8988T (cell line): ENCODE measurements around the gene ZNF701.
"Not testable (repeated sequence)": the region's sequence is repeated elsewhere in the genome, so short reads cannot be mapped to it uniquely, and the experiment has no call there.

Experiments
- DNase-seq: peaks from one replicate; pipeline ENCODE4 v3.0.0; 2011

The ZNF701 gene

GRCh38 chr19:52570000-52570861 is at the start of gene ZNF701:
ZNF701 (plus strand) TSS chr19:52570287; CDS start chr19:52574148, 3,861 bp downstream.
- peak; percentile 35 for DNase-seq

GRCh38 chr19:52522551-52522950 is 47.5 kb upstream of the ZNF701 start:
- no peak for DNase-seq

- no peak for DNase-seq
These were observed 46.0 kb upstream of the ZNF701 start for GRCh38 chr19:52524086-52524485.

- peak; percentile 60 for DNase-seq
These were observed 42.7 kb upstream of the ZNF701 start, which contains the start of gene ZNF808 for GRCh38 chr19:52527134-52527955. ZNF808 (plus strand) TSS chr19:52527668; CDS start chr19:52543285, 15,617 bp downstream.

GRCh38 chr19:52527956-52528351 is 42.1 kb upstream of the ZNF701 start:
- DNase-seq: no peak

- DNase-seq: no peak
These were observed 37.6 kb upstream of the ZNF701 start for GRCh38 chr19:52532480-52532879.

GRCh38 chr19:52533901-52534300 is 36.2 kb upstream of the ZNF701 start:
- DNase-seq: no peak

- DNase-seq: not testable (repeated sequence)
These were observed 34.7 kb upstream of the ZNF701 start for GRCh38 chr19:52535385-52535770.

- no peak for DNase-seq
These were observed 34.2 kb upstream of the ZNF701 start for GRCh38 chr19:52535771-52536447.

GRCh38 chr19:52536448-52536800 is 33.7 kb upstream of the ZNF701 start:
- DNase-seq: no peak

GRCh38 chr19:52538815-52539214 is 31.3 kb upstream of the ZNF701 start:
- DNase-seq: not testable (repeated sequence)

GRCh38 chr19:52541176-52541575 is 28.9 kb upstream of the ZNF701 start:
- not testable (repeated sequence) for DNase-seq

GRCh38 chr19:52541608-52542007 is 28.5 kb upstream of the ZNF701 start:
- no peak for DNase-seq

- not testable (repeated sequence) for DNase-seq
These were observed 27.5 kb upstream of the ZNF701 start for GRCh38 chr19:52542541-52542940.

- DNase-seq: no peak
These were observed 27.0 kb upstream of the ZNF701 start for GRCh38 chr19:52542984-52543664.

GRCh38 chr19:52554216-52554971 is 15.7 kb upstream of the ZNF701 start:
- no peak for DNase-seq

- DNase-seq: no peak
These were observed 12.7 kb upstream of the ZNF701 start for GRCh38 chr19:52557231-52557995.

GRCh38 chr19:52558732-52559445 is 11.2 kb upstream of the ZNF701 start:
- DNase-seq: not testable (repeated sequence)

GRCh38 chr19:52561611-52562010 is 8.5 kb upstream of the ZNF701 start:
- not testable (repeated sequence) for DNase-seq

GRCh38 chr19:52566121-52566520 is 4.0 kb upstream of the ZNF701 start:
- DNase-seq: no peak
